ENCODE measurements around the gene ZSCAN21.

Gene ZSCAN21

DNA sequence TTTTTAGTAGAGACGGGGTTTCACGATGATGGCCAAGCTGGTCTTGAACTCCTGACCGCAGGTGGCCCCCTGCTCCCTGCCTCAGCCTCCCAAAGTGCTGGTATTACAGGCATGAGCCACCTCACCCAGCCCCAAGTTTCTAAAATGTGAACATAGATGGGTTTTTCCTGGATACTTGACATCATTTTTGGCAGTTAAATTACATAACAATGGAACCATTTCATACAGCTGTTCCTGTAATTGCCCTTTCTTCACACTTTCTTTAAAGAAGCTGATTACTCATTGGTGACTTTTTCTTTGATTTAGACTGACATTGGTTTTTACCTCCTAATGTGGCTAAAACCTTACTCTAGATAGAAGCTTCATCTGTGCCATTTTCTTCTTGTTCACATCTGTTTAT, 28.3 kb upstream of the ZSCAN21 start:
- ATAC-seq, result no peak
- no peak for TF ChIP-seq TCF4 (CRISPR knock-in tag; IDR thresholded peaks at IDR 0.05; ENCODE audit: borderline replicate concordance)
- TF ChIP-seq POU6F1 (CRISPR knock-in tag; IDR thresholded peaks at IDR 0.05; ENCODE audit: borderline replicate concordance, low read depth), result no peak
- TF ChIP-seq ZNF70 (CRISPR knock-in tag; IDR thresholded peaks at IDR 0.05), result no peak
- no peak for TF ChIP-seq CSDC2 (CRISPR knock-in tag; IDR thresholded peaks at IDR 0.05)
- TF ChIP-seq BACH2 (CRISPR knock-in tag; IDR thresholded peaks at IDR 0.05; ENCODE audit: borderline replicate concordance), result no peak
- TF ChIP-seq TSHZ2 (CRISPR knock-in tag; IDR thresholded peaks at IDR 0.05), result no peak
- no peak for TF ChIP-seq OSR1 (CRISPR knock-in tag; IDR thresholded peaks at IDR 0.05)
- TF ChIP-seq ESRRG (CRISPR knock-in tag; IDR thresholded peaks at IDR 0.05), result no peak
- no peak for TF ChIP-seq SNAI2 (CRISPR knock-in tag; IDR thresholded peaks at IDR 0.05)
- TF ChIP-seq RARB (CRISPR knock-in tag; IDR thresholded peaks at IDR 0.05), result no peak
- TF ChIP-seq CSRNP3 (CRISPR knock-in tag; IDR thresholded peaks at IDR 0.05), result no peak
- no peak for TF ChIP-seq ARNTL (CRISPR knock-in tag; IDR thresholded peaks at IDR 0.05; ENCODE audit: borderline replicate concordance, low read depth)
- TF ChIP-seq GLIS3 (CRISPR knock-in tag; IDR thresholded peaks at IDR 0.05), result no peak
- no peak for TF ChIP-seq ZFP30 (CRISPR knock-in tag; IDR thresholded peaks at IDR 0.05)
- TF ChIP-seq PPARA (CRISPR knock-in tag; IDR thresholded peaks at IDR 0.05; ENCODE audit: borderline replicate concordance), result no peak
- TF ChIP-seq ZNF565 (CRISPR knock-in tag; conservative IDR thresholded peaks at IDR 0.05; ENCODE audit: low read depth), result no peak
- no peak for TF ChIP-seq ZFP3 (CRISPR knock-in tag; IDR thresholded peaks at IDR 0.05)
- TF ChIP-seq, protein P1, sequence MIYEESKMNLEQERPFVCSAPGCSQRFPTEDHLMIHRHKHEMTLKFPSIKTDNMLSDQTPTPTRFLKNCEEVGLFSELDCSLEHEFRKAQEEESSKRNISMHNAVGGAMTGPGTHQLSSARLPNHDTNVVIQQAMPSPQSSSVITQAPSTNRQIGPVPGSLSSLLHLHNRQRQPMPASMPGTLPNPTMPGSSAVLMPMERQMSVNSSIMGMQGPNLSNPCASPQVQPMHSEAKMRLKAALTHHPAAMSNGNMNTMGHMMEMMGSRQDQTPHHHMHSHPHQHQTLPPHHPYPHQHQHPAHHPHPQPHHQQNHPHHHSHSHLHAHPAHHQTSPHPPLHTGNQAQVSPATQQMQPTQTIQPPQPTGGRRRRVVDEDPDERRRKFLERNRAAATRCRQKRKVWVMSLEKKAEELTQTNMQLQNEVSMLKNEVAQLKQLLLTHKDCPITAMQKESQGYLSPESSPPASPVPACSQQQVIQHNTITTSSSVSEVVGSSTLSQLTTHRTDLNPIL (CRISPR knock-in tag; IDR thresholded peaks at IDR 0.05; ENCODE audit: low read depth), result no peak
- no peak for TF ChIP-seq ISL1 (CRISPR knock-in tag; IDR thresholded peaks at IDR 0.05)

DNA sequence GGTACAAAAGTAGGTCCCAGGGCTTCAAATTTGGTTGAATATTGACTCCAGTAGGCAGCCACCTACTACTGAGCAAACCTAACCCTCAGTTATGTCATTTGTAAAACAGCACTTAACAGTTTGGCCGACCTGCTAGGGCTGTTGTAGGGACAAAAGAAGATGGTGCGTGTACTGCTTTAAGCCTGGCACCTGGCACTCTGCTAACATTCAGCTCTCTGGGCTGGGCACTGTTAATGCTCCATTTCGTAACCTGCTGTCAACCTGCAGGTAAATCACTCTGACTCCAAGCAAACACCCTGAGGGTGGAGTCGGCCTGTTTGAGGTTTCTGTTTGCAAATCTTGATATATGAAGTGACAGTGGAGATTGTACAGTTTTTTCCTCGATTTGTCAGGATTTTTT, 27.0 kb upstream of the ZSCAN21 start:
- no peak for ATAC-seq
- no peak for TF ChIP-seq GLIS3 (CRISPR knock-in tag; IDR thresholded peaks at IDR 0.05)

DNA sequence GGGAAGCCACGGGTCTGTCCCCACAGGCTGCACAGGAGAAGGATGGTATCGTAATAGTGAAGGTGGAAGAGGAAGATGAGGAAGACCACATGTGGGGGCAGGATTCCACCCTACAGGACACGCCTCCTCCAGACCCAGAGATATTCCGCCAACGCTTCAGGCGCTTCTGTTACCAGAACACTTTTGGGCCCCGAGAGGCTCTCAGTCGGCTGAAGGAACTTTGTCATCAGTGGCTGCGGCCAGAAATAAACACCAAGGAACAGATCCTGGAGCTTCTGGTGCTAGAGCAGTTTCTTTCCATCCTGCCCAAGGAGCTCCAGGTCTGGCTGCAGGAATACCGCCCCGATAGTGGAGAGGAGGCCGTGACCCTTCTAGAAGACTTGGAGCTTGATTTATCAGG, 26.0 kb upstream of the ZSCAN21 start:
- TF ChIP-seq ZFP30 (CRISPR knock-in tag; IDR thresholded peaks at IDR 0.05) (no peak), ZNF8 (CRISPR knock-in tag; IDR thresholded peaks at IDR 0.05) (no peak), CSDC2 (CRISPR knock-in tag; IDR thresholded peaks at IDR 0.05) (no peak), PPARA (CRISPR knock-in tag; IDR thresholded peaks at IDR 0.05; ENCODE audit: borderline replicate concordance) (no peak)
- ATAC-seq, result no peak

DNA sequence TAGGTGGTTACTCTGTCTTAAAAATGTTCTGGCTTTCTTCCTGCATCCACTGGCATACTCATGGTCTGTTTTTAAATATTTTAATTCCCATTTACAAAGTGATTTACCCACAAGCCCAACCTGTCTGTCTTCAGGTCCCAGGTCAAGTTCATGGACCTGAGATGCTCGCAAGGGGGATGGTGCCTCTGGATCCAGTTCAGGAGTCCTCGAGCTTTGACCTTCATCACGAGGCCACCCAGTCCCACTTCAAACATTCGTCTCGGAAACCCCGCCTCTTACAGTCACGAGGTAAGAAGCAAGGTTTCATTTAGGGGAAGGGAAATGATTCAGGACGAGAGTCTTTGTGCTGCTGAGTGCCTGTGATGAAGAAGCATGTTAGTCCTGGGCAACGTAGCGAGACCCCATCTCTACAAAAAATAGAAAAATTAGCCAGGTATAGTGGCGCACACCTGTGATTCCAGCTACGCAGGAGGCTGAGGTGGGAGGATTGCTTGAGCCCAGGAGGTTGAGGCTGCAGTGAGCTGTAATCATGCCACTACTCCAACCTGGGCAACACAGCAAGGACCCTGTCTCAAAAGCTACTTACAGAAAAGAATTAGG, 25.5 kb upstream of the ZSCAN21 start:
- ATAC-seq, result no peak
- no peak for TF ChIP-seq ISL1 (CRISPR knock-in tag; IDR thresholded peaks at IDR 0.05)
- TF ChIP-seq ZFP3 (CRISPR knock-in tag; IDR thresholded peaks at IDR 0.05), result no peak
- TF ChIP-seq ZC3H10 (CRISPR knock-in tag; IDR thresholded peaks at IDR 0.05), result no peak
- no peak for TF ChIP-seq BACH2 (CRISPR knock-in tag; IDR thresholded peaks at IDR 0.05; ENCODE audit: borderline replicate concordance)
- TF ChIP-seq TSHZ2 (CRISPR knock-in tag; IDR thresholded peaks at IDR 0.05), result no peak
- TF ChIP-seq ZFP30 (CRISPR knock-in tag; IDR thresholded peaks at IDR 0.05), result no peak
- no peak for TF ChIP-seq ZNF565 (CRISPR knock-in tag; conservative IDR thresholded peaks at IDR 0.05; ENCODE audit: low read depth)
- no peak for TF ChIP-seq CSDC2 (CRISPR knock-in tag; IDR thresholded peaks at IDR 0.05)
- TF ChIP-seq OSR1 (CRISPR knock-in tag; IDR thresholded peaks at IDR 0.05), result no peak
- TF ChIP-seq RARB (CRISPR knock-in tag; IDR thresholded peaks at IDR 0.05), result no peak
- no peak for TF ChIP-seq ZNF70 (CRISPR knock-in tag; IDR thresholded peaks at IDR 0.05)
- TF ChIP-seq, protein P2, sequence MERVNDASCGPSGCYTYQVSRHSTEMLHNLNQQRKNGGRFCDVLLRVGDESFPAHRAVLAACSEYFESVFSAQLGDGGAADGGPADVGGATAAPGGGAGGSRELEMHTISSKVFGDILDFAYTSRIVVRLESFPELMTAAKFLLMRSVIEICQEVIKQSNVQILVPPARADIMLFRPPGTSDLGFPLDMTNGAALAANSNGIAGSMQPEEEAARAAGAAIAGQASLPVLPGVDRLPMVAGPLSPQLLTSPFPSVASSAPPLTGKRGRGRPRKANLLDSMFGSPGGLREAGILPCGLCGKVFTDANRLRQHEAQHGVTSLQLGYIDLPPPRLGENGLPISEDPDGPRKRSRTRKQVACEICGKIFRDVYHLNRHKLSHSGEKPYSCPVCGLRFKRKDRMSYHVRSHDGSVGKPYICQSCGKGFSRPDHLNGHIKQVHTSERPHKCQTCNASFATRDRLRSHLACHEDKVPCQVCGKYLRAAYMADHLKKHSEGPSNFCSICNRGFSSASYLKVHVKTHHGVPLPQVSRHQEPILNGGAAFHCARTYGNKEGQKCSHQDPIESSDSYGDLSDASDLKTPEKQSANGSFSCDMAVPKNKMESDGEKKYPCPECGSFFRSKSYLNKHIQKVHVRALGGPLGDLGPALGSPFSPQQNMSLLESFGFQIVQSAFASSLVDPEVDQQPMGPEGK (CRISPR knock-in tag; IDR thresholded peaks at IDR 0.05; ENCODE audit: borderline replicate concordance), result no peak
- TF ChIP-seq GLIS3 (CRISPR knock-in tag; IDR thresholded peaks at IDR 0.05), result no peak
- no peak for TF ChIP-seq ZNF8 (CRISPR knock-in tag; IDR thresholded peaks at IDR 0.05)
- TF ChIP-seq TCF4 (CRISPR knock-in tag; IDR thresholded peaks at IDR 0.05; ENCODE audit: borderline replicate concordance), result no peak
